Activated naive CD4-positive, alpha-beta T cell treated with anti-CD3 and anti-CD28 coated beads, Interleukin-2, amount 50 U/mL, for 24 hours (primary cell): ENCODE results near the gene RNF2.
"Not testable (repeated sequence)": the region's sequence is repeated elsewhere in the genome, so short reads cannot be mapped to it uniquely, and the experiment has no call there.

Experiments
- H3K27ac Mint-ChIP-seq: one replicate; pipeline ENCODE4 v1.8.0; 2021; ENCODE audit warnings: mild to moderate bottlenecking, mixed read lengths
- H3K27me3 Mint-ChIP-seq: one replicate; pipeline ENCODE4 v1.8.0; 2021; ENCODE audit warnings: mixed read lengths
- H3K36me3 Mint-ChIP-seq: one replicate; pipeline ENCODE4 v1.8.0; 2021; ENCODE audit warnings: mixed read lengths
- H3K4me1 Mint-ChIP-seq: one replicate; pipeline ENCODE4 v1.8.0; 2021; ENCODE audit warnings: mixed read lengths
- H3K4me3 Mint-ChIP-seq: one replicate; pipeline ENCODE4 v1.8.0; 2021; ENCODE audit warnings: mild to moderate bottlenecking, mixed read lengths
- H3K9me3 Mint-ChIP-seq: one replicate; pipeline ENCODE4 v1.8.0; 2021; ENCODE audit warnings: mixed read lengths

RNF2 gene

DNA sequence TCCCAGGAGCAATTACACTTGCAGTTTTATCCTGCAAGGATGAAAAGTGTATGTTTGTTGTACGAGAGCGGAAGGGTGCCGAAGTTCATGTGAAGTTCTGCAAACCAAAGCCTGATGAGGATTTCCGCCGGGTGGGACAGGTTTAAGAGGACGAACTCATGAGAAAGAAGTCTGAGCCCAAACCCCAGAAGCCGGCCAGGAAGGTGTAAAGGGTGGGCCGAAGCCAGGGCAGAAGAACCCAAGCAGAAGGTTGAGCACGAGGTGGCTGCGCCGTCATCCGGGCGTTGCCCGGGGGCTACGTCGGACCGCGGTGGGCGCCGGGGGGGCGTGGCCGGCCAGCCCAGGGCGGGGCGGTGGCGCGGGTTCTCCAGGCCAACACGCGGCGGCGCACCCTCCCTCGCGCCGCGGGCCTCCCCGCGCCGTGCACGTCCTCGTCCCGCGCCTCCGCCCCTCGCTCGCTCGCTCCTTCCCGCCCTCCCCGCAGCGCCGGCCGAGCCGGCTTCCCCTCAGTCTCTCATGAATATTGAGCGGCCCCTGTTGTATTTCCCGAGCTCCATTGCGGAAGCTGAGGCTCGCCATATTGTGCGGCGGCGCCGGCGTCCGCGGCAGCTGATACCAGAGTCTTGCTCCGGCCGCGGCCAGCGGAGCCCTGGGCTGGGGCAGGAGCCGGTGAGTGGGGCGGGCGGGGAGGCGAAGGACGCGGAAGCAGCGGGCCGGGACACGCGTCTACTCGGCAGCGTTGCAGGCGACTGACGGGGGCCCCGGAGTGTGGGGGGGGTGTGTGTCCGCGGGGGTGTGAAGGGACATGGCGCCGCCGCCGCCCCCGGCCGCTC is at the start of gene RNF2:
Gene RNF2, plus strand, starts transcription at position 578 of the 833 bp plus-strand sequence. CDS start 41,996 bp downstream, outside the sequence.
- peaks cover 50% of the 10 kb centered on the region for H3K4me1 Mint-ChIP-seq
- no peaks in the 10 kb centered on the region for H3K27me3 Mint-ChIP-seq
- no peaks in the 10 kb centered on the region for H3K9me3 Mint-ChIP-seq
- no peaks in the 10 kb centered on the region for H3K36me3 Mint-ChIP-seq
- peak within 1 kb of the TSS; percentile 84 for H3K27ac Mint-ChIP-seq
- peak within 1 kb of the TSS; percentile 90 for H3K4me3 Mint-ChIP-seq

DNA sequence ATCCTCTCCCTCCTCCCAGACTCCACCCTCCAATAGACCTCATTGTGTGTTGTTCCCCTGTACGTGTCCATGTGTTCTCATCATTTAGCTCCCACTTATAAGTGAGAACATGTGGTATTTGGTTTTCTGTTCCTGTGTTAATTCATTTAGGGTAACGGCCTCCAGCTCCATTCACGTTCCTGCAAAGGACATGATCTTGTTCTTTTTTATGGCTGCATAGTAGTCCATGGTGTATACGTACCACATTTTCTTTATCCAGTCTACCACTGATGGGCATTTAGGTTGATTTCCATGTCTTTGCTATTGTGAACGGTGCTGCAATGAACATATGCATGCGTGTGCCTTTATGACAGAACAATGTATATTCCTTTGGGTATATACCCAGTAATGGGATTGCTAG is 45.4 kb upstream of the RNF2 start:
- H3K27me3 Mint-ChIP-seq = peaks cover 16% of the 10 kb centered on the region
- H3K4me3 Mint-ChIP-seq, H3K4me1 Mint-ChIP-seq, H3K27ac Mint-ChIP-seq, H3K9me3 Mint-ChIP-seq, H3K36me3 Mint-ChIP-seq: not testable (repeated sequence)

DNA sequence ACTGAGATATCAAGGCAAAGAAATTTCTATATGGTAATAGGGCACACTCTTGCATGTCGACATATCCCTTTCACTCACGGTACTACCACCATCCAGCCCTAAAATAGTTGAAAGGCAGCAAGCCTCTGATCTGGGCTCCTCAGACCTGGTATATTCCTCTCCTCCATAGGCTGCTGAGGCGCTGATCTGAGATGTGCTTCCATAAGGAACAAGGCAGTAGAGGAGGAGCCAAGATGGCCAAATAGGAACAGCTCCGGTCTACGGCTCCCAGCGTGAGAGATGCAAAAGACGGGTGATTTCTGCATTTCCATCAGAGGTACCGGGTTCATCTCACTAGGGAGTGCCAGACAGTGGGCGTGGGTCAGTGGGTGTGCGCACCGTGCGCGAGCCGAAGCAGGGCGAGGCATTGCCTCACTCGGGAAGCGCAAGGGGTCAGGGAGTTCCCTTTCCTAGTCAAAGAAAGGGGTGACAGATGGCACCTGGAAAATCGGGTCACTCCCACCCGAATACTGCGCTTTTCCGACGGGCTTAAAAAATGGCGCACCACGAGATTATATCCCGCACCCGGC is 44.0 kb upstream of the RNF2 start:
- not testable (repeated sequence) for H3K4me3 Mint-ChIP-seq, H3K27ac Mint-ChIP-seq, H3K9me3 Mint-ChIP-seq, H3K4me1 Mint-ChIP-seq, H3K36me3 Mint-ChIP-seq
- peaks cover 12% of the 10 kb centered on the region for H3K27me3 Mint-ChIP-seq

DNA sequence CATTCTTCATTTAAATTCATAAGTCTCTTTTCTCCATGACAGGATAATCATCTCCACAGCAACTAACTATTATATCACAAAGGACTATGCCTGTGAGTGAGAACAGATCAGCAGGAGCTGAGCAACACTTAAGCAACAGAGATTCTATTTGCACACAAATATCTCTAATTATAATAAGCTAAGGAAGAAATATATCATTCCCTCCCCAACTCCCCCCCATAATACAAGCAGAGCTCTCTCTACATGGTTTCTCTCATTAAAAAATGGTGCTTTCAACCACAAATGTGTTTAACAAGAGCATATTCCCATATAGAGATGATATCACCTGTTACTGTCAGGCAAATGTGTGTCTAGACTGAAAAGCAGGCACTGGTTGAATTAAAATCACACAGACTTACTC is 36.5 kb upstream of the RNF2 start:
- H3K4me3 Mint-ChIP-seq = no peak overlapping the region
- H3K9me3 Mint-ChIP-seq = no peaks in the 10 kb centered on the region
- H3K4me1 Mint-ChIP-seq = no peaks in the 10 kb centered on the region
- H3K27ac Mint-ChIP-seq = no peak overlapping the region
- H3K27me3 Mint-ChIP-seq = no peaks in the 10 kb centered on the region
- H3K36me3 Mint-ChIP-seq = no peaks in the 10 kb centered on the region

DNA sequence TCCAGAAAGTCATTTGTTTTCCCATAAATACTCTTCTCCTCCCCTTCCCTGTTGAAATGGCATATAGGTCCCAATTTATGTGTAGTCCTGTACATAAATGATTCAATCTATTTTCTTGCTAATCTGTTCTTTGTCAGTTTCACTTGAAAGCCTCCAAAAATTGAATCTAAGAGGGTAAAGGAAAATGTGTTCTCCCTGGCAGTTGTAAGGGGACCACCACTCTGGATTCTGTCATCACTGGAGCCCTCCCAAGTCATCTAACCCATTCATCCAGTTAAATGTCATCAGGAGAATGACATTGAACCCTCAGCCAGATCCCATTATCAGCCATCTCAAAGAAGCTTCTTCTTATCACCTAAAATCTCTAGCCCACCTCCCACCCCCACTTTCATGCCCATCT is 35.0 kb upstream of the RNF2 start:
- H3K4me3 Mint-ChIP-seq = no peak overlapping the region
- no peaks in the 10 kb centered on the region for H3K9me3 Mint-ChIP-seq
- H3K36me3 Mint-ChIP-seq = no peaks in the 10 kb centered on the region
- H3K27me3 Mint-ChIP-seq = peaks cover 2% of the 10 kb centered on the region
- H3K27ac Mint-ChIP-seq = no peak overlapping the region
- no peaks in the 10 kb centered on the region for H3K4me1 Mint-ChIP-seq

DNA sequence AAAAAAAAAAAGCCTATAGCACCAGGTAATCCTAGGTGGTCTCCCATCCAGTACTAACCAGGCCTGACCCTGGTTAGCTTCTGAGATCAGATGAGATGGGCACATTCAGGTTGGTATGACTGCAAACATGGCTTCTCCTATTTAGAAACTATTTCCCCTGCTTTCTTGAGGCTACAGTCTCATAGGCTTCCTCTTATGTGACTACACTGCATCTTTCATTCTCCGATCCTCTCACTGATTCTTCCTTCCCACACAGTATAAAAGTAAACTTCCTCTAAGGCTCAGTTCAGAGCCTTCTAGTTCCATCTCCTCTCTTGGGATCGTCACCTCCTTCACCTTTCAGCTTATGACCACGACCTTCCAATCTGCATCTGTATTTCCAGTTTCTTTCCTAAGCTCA is 30.4 kb upstream of the RNF2 start:
- no peak overlapping the region for H3K27ac Mint-ChIP-seq

DNA sequence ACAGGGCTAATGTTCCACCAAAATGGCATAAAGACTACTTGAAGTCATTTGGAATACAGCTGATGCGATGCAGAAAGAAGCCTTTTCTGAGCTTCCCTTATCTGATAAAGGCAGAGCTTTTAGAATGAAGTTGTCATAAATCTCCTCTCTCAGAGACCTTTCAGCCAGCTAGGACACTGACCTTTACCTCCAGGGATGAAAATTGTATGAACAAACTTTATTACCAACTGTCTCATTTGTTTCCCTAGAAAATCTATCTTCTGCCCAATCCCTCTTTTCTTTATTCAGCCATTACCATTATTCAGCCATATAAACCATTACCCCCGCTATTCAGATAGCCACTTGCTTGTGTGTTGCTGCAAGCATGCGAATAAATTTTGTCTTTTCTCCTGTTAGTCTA is 29.7 kb upstream of the RNF2 start:
- Mint-ChIP-seq H3K4me1 (no peaks in the 10 kb centered on the region), H3K4me3 (no peak overlapping the region), H3K27me3 (peaks cover 4% of the 10 kb centered on the region), H3K9me3 (no peaks in the 10 kb centered on the region), H3K36me3 (no peaks in the 10 kb centered on the region), H3K27ac (no peak overlapping the region)

More for the DNA sequence above, 30.4 kb upstream of the RNF2 start:
- Mint-ChIP-seq H3K27me3 (peaks cover 4% of the 10 kb centered on the region), H3K4me3 (no peak overlapping the region), H3K4me1 (no peaks in the 10 kb centered on the region), H3K36me3 (no peaks in the 10 kb centered on the region), H3K9me3 (no peaks in the 10 kb centered on the region)

DNA sequence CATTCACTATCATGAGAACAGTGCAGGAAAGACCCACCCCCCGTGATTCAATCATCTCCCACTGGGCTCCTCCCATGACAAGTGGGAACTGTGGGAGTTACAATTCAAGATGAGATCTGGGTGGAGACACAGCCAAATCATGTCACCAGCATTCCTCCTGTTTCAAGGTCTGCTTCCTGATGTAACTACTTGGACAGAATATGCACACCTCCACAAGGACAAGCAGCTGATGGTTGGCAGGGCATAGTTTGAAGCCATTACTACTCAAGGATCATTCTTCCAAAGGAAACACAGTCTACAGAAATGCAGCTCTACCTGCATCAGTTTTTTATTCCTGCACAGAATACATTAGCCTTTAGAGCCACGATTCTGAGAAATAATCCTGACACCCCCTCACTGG is 28.5 kb upstream of the RNF2 start:
- no peaks in the 10 kb centered on the region for H3K4me1 Mint-ChIP-seq
- H3K36me3 Mint-ChIP-seq = no peaks in the 10 kb centered on the region
- H3K9me3 Mint-ChIP-seq = no peaks in the 10 kb centered on the region
- peaks cover 4% of the 10 kb centered on the region for H3K27me3 Mint-ChIP-seq
- H3K4me3 Mint-ChIP-seq = no peak overlapping the region
- no peak overlapping the region for H3K27ac Mint-ChIP-seq

DNA sequence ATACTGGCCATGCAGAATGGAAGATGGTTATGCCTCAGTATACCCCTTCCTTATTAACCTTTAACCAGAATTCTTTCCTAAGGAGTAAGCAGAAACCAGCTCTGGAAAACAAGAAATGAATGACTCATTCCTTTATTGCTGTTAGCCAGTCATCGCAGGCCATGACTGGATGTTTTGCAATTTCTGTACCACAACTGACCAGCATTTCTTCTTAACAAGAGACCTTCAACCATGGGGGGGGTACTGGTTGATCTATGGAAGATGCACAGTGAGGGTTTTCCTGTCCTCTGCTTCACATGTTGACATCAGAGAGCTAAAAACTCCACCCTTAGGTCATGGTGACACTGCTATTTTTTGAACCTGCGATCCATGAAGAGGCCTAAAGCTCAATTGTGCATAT is 28.0 kb upstream of the RNF2 start:
- Mint-ChIP-seq H3K27me3 (peaks cover 4% of the 10 kb centered on the region), H3K4me3 (no peak overlapping the region), H3K9me3 (no peaks in the 10 kb centered on the region), H3K36me3 (no peaks in the 10 kb centered on the region), H3K4me1 (no peaks in the 10 kb centered on the region), H3K27ac (no peak overlapping the region)

DNA sequence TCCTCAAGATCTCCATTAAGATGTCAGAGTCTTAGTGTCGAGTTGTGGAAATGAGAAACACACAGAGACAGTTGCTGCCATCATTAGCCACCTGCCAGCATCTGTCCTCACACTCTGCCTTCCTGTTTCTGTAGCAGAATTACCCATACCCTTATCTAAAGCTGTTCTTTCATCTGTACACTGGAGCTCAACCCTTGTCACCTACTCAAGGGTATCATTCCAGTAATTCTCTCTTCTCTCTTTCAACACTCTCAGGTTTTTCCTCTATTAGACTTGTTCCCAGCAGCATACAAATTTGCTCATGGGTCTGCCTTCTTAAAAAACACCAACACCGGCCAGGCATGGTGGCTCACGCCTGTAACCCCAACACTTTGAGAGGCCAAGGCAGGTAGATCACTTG is 27.4 kb upstream of the RNF2 start:
- Mint-ChIP-seq H3K4me1 (no peaks in the 10 kb centered on the region), H3K27me3 (peaks cover 4% of the 10 kb centered on the region), H3K27ac (no peak overlapping the region), H3K36me3 (no peaks in the 10 kb centered on the region), H3K4me3 (no peak overlapping the region), H3K9me3 (no peaks in the 10 kb centered on the region)

DNA sequence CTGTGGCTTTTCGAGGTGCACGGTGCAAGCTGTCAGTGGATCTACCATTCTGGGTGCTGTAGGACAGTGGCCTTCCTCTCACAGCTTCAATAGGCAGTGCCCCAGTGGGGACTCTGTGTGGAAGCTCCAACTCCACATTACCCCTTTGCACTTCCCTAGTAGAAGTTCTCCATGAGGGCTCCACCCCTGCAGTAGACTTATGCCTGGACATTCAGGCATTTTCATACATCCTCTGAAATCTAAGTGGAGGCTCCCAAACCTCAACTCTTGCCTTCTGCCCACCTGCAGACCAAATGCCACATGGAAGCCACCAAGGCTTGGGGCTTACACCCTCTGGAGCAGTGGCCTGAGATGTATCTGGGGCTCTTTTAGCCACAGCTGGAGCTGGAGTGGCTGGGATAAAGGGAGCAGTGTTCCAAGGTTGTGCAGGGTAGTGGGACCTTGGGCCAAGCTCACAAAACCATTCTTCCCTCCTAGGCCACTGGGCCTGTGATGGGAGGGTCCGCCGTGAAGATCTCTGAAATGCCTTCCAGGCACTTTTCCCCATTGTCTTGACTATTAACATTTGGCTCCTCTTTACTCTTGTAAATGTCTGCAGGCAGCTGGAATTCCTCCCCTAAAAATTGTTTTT is 18.0 kb upstream of the RNF2 start:
- Mint-ChIP-seq H3K27ac (no peak overlapping the region), H3K27me3 (peaks cover 12% of the 10 kb centered on the region), H3K9me3 (peaks cover 11% of the 10 kb centered on the region), H3K36me3 (peaks cover 12% of the 10 kb centered on the region), H3K4me1 (no peaks in the 10 kb centered on the region), H3K4me3 (no peak overlapping the region)

DNA sequence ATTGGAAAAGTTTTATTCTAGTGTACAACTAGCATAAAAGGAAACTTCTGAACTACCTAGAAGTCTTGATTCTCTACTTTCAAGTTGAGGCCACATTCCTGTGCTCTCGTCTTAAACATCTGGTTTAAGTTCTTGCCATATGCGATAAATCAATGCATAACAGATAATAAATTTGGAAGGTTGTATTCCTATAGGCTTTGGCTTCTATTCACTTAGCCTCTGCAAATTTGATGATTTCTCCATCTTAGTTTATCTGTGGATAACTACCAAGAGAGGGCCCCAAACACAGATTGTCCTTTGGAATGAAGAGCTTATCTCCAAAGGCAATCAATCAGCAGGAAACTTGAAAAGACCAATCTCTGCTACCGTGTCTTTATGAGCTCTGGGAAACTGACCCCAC is 11.7 kb upstream of the RNF2 start:
- H3K36me3 Mint-ChIP-seq = peaks cover 2% of the 10 kb centered on the region
- H3K4me3 Mint-ChIP-seq = no peak overlapping the region
- no peaks in the 10 kb centered on the region for H3K4me1 Mint-ChIP-seq
- peaks cover 5% of the 10 kb centered on the region for H3K27me3 Mint-ChIP-seq
- H3K9me3 Mint-ChIP-seq = no peaks in the 10 kb centered on the region
- no peak overlapping the region for H3K27ac Mint-ChIP-seq

DNA sequence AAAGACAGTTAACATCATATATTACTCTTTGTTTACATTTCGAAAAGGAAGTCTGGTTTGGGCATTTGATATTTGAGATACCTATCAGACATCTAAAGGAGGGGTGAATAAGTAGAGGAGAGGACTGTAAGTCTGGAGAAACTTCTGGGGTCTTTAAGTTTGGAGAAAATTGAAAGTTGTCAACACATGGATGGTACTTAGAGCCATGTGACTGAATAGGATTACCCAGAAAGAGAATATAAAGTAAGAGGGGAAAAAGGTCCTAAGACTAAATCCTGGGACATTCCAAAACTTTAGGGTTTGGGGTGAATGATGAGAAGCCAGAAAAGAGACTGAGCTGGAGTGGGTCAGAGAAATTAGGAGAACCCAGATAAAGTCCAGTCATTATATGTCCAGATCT is 10.1 kb upstream of the RNF2 start:
- Mint-ChIP-seq H3K9me3 (no peaks in the 10 kb centered on the region), H3K4me3 (no peak overlapping the region), H3K4me1 (no peaks in the 10 kb centered on the region), H3K27ac (no peak overlapping the region), H3K27me3 (no peaks in the 10 kb centered on the region), H3K36me3 (no peaks in the 10 kb centered on the region)

DNA sequence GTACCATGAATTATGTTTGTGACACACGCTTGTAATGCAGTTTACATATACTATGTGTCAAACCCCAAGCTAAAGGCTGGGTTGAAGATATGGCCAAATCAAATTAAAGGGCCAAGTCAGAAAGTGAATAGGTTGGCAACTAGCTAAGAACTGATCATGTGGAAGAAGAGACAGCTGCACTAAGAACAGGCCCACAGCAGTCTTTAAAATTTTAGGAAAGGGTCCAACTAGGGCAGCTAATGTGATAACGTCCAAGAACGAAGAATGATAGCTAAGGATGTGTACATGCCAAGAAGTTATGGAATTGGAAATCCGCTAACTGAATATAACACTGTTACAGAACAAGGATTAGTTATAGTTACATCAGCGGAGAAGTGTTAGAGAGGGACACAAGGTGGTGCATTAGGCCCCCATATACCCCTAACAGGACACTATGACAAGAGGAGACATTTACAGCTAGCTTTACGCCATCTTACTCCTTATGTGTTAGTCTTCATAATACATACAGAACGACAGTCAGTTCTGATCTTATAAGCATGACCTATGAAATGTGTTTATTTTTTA is 6.5 kb upstream of the RNF2 start:
- Mint-ChIP-seq H3K4me3 (no peak overlapping the region), H3K27ac (no peak overlapping the region), H3K9me3 (no peaks in the 10 kb centered on the region), H3K36me3 (no peaks in the 10 kb centered on the region), H3K4me1 (no peaks in the 10 kb centered on the region), H3K27me3 (no peaks in the 10 kb centered on the region)

DNA sequence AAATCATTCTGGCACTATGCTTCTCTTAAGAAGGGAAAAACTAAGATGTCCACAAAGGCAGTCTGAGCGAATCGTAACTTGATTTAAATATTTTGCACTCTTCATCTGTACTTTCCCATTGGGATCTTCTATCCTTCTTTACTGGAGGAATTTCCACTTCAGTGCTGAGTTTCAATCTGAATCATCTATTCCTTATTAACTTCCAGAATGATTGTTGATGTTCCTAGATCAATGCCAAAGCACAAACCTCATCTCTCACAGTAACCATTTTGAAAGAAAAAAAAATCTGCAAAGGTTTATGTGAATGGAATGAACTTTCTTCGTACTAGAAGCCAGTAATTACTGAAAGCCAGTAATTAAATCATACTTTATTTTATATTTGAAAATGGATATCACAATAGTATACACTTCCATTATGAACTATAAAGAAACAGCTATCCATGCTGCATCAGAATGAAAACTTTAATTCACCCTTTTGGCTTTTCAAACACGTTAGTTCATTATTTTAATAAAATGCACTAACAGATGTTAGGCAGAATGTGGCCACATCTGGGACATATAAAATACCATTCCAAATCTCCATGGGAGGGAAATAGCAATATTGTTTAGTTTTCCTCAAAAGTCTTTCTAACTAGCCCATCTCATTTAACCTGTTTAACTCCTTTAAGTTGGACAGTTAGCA is 5.5 kb upstream of the RNF2 start:
- Mint-ChIP-seq H3K27me3 (no peaks in the 10 kb centered on the region), H3K36me3 (no peaks in the 10 kb centered on the region), H3K4me1 (peaks cover 8% of the 10 kb centered on the region), H3K4me3 (no peak overlapping the region), H3K27ac (no peak overlapping the region), H3K9me3 (no peaks in the 10 kb centered on the region)

DNA sequence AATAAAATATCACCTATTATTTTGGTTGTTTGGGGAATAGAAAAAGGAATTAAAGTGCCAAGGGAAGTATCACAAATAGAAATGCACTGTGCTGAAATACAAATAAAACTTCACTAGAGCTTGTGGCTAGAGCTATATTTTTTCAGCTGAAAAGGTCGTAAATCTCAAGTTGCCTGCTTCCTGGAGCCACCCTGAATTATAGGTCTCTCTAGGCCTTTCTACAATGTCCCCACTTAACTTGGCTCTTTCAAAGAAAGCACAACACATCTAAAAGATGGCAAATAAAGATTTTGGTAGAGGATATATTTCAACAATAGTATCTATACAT is 5.0 kb upstream of the RNF2 start:
- no peak overlapping the region for H3K27ac Mint-ChIP-seq
- no peak overlapping the region for H3K4me3 Mint-ChIP-seq
- H3K4me1 Mint-ChIP-seq = peaks cover 9% of the 10 kb centered on the region
- no peaks in the 10 kb centered on the region for H3K36me3 Mint-ChIP-seq
- H3K9me3 Mint-ChIP-seq = no peaks in the 10 kb centered on the region
- no peaks in the 10 kb centered on the region for H3K27me3 Mint-ChIP-seq
